GM18868 (cell line): ENCODE data around the gene RBMS3.
"Not testable (repeated sequence)": the region's sequence is repeated elsewhere in the genome, so short reads cannot be mapped to it uniquely, and the experiment has no call there.

Source experiments
- ATAC-seq: cut with Tn5 transposase; IDR thresholded peaks from one replicate; pipeline ENCODE4 v1.9.1; 2021; ENCODE audit warnings: mild to moderate bottlenecking, moderate library complexity; ENCODE audit not compliant: unreplicated experiment

The RBMS3 gene

DNA sequence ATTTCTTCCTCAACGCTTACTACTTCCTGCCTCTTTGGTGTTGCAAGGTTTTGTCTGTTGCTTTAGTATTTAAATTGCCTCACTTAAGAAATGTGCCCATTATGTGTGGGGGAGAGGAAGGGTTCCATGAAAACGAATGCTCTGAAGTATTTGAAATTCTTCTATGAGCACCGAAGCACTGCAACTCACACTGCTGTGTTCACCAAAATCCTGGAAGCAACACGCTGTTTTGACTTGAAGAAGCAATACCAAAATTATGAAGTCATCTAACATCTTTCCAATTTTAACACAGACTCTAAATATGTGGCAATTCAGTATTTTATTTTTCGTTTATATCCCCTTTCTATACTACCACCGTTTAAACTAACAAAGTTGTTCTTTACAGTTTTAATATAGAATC is 101.5 kb downstream of the RBMS3 start:
- no peak for ATAC-seq

DNA sequence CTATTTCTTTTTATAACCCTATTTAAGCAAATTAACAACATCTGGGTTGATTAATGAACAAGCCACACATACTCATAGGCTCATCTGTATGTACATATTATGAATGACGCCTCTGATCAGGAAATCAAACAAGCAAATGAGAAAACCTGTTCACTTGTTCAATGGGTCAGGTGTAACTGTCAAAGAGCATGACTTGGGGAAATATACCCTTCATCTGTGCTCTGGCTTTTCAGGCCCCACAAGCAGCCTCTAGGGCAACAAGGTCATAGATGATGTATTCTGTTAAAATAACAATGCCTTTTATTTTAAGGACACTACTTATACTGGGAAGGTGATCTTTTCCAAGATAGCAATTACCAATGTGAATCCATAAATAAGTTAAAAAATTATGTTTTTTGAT is 102.0 kb downstream of the RBMS3 start:
- no peak for ATAC-seq

DNA sequence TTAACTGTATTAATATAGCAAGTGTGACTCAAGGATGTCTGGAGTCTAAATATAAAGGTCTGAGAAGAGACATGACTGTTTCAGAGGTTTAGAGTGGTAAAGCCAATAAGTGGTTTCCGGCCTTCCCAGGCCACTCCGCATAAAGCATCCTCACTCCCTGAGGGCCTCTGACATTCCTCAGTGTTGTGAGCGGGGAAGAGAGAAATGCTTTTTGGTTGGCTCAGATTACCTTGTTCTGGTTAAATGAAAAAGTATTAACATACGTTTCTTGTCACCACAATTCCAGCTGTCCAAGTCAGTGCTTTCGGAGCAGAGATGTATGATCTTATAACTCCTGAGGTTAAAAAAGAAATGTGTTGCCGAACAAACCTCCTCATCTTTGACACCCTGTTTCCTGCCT is 103.8 kb downstream of the RBMS3 start:
- no peak for ATAC-seq

DNA sequence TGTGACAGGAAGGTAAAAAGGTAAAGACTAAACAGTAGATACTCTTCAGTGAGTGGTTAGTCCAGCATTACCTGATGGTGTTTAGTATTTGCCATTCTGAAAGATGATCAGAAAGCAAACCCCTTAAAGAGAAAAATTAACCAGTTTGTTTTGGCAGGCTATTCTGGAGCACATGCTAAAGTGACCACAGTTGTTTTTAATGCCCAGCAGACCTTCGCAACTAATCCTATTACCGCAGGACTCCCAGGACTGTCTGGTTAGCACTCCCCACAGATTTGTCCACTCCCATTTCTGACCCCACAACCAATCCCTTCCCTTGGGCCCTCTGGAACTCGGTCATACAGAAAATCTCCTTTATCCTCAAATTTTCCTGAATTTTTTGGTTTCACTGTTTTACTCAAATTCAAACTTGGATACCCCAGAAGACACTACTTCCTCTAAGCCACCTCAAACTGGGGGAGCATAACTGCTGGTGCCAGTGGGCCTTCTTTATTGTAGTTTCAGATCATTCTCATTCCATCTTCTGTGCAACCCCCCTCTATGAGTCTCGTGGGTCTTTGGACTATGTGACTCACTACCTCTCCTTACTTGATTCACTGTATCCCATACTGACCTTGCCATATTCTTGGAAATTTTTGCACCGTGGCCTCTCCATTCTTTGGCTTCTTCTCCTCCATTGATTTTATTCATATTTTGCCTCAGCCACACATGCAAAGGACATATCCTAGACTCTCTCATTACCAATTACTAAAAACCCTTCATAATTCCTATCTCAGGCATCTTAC is 104.4 kb downstream of the RBMS3 start:
- ATAC-seq, result no peak

DNA sequence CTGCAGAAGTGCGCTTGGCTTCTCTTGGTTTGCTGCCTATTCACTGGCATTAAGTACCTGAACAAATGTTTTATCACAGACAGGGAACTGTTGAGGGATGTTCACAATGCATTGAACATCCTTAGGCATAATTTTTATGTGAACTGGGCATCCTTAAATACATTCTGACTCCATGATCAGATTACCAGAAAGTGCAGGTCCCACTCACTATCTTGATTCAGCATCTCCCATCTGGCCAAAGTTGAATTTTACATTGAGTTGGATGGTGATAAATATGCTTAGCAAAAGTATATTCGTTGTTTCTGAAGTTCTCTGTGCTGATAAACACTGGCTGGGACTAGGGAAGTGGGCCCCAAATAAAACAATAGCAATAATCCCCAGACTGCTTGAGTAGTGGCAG is 108.5 kb downstream of the RBMS3 start:
- no peak for ATAC-seq

DNA sequence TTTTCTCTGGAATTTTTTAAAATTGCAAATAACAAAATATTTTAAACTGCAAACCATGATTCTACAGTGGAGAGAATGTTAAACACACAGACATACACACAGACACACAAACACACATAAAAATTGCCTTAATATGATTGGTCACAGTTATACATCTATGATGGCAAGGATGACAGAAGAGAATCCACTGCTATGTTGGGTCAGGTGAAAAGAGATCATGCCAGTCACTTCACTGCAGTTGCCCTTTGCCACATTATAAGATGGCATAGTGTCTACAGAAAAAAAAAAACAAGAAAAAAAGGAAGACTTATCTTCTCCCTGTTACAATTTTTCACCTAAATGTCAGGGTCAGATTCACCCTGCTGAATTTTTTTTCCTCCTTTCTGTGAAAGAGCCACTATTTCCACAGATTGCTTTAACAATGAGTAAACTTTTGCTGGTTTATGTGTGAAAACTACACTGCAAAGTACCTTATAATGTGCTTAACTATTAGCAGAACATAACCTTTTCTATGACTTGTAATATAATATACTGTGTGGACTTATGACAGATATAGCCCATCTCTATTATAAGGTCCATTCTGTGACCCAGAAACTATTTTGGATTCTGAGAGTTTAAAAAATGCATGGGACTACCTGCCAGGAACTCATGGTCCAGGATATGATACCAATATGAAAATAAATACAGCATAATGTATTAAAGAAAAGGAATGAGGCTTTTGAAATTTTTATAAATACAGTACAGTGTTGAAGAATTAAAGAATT is 111.9 kb downstream of the RBMS3 start:
- no peak for ATAC-seq

DNA sequence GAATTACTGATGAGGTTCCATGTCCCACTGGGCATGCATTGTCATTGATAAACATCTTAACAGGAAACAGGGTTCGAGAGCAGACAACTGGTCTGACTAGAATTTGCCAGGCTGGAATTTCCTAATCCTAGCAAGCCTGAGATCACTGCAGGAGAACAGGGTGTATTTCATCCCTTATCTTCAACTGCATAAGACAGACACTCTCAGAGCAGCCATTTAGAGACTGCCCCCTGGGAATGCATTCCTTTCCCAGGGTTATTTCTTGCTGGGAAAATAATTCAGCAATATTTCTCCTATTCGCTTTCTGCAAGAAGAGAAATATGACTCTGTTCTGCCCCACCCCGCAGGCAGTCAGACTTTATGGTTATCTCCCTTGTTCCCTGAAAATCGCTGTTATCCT is 113.1 kb downstream of the RBMS3 start:
- ATAC-seq, result not testable (repeated sequence)

DNA sequence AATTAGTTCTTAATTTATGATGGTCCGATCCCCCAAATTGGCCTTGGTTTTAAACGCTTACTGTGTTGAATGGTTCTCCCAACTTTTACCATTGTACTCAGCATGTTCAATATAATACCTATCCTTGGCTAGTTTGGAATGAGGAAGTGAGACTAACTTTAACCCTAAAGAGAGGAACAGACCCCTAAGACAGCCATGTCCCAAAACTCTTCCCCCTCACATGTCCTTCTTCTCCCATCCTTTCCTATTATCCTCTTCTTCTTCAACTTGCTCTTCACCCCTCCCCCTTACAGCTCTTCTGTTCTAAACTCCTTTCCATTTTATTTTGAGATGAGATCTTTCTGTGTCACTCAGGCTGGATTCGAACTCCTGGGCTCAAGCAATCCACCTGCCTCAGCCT is 116.5 kb downstream of the RBMS3 start:
- no peak for ATAC-seq

DNA sequence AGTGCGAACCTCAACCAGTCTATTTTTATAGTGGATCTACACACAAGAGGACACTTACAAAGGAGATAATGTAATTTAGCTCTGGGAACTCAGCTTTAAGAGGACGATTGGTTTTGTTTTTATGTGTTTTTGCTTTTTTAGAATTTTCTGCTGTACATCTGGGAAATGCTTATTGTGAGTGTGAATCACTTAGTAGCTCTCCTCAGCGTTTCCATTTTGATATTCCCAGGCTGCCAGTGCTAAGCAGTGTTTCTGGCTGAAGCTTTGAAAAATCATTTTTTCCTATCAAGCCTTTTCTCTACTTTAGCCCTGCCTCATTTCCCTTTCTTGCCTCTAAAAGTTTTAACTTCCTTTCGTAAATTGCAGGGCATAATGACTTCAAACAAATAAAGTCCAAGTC is 117.9 kb downstream of the RBMS3 start:
- no peak for ATAC-seq

DNA sequence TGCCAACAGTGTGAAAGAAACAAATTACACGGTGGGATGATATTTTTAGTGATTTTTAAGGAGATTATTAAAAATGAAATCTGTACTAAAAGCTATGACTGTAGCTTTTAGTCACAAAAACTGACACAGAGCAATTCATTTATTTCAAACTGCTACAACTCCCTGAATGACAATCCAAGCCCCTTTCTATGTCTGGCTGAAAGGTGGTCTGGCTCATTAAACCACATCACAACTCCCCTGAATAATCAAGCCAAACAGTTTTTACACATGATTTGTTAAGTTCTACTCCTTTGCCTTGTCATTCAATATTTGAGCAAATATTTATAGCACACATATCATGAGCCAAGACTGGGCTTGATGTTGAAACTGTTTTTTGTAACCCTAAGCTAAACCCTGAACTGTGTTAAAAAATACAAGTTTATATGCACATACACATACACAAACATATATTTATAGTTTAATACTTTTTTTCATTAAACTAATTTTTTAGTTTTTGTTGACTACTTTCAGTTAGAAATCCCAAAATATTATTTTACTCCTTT is 125.5 kb downstream of the RBMS3 start:
- ATAC-seq, result no peak

DNA sequence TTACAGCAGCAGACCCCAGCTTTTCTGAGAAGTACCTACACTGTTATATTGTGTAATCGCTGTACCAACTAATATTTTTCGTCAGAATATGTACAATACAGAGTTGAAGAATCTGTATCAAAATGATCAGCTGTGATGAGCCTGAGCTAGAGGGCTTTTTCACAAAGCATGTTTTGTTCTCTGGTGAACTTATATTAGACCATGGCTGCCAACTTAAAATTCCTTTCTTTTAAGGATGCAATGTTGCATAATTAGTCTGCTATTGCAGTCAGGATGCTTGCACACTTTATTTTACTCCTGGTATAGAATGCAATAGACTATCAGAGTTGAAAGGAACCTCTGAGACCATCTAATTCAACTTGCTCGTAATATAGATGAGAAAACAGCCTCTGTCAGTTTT is 127.8 kb downstream of the RBMS3 start:
- ATAC-seq, result no peak

DNA sequence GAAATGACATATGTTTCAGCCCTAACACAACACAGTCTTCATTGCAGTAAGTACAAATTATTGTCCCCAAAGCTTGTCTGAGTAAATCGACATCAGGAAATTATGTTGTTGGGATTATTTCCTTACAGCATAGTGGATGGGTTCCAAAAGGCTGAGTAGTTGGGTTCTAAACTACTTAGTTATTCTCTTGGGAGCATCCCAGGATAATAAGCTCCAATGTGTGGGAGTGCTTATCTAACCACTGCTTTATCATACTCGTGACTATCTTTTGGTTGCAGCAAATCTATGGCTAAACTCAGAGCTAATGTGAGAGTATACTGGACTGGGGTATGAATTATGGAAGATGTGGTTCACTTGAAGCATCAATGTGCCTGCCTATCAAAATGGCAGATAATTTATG is 128.5 kb downstream of the RBMS3 start:
- ATAC-seq, result no peak

DNA sequence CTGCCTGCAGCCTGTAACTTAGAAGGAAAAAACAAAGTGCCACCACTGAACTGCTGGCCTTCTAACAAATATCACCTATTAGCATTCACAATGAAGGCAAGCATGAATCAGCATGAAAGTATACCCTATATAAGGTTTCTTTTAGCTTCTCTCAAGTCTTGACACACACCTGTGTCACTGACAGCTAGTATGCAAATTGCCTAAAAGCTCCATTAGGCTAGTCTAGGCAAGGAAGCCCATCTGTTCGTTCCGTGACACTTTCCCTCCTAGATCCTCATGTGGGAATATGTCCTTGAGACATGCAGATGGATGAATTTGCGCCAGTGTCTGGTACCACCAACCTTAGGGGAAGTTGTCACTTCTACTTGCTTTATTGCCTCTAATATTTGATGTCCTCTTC is 129.3 kb downstream of the RBMS3 start:
- peak; percentile 47 for ATAC-seq

DNA sequence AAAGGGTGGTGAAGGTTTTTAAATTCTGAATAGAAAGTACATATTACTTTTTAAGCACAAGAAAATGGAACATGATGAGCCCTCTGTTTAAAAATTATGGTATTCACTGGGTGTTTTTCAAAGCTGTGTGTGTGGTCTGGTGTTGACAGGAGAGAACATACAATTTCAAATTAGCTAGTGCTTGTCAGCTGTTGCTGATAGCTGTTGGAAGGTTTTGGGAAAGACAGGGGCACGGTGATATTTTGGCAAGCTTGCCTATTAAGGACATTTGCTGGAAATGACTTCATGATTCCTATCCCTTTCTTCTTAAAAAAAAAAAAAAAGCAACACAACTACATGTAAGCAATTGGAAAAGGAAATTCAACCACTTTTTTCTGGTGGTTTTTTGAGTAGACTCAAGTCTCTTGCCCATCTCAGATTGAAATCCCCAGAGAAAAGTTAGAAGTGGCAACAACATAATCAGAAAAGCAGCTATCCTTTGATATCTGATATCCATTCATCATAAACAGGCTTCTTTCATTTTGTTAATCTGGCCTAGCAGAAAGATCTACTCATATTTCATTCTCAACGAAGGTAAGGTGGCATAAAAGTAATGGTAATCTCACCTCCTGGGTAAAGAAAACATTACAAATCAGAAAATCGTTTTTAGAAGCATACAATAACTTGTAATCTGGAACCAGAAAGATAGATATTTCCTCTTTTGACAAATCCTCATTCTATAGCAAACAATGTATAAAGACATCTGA is 130.0 kb downstream of the RBMS3 start:
- no peak for ATAC-seq

DNA sequence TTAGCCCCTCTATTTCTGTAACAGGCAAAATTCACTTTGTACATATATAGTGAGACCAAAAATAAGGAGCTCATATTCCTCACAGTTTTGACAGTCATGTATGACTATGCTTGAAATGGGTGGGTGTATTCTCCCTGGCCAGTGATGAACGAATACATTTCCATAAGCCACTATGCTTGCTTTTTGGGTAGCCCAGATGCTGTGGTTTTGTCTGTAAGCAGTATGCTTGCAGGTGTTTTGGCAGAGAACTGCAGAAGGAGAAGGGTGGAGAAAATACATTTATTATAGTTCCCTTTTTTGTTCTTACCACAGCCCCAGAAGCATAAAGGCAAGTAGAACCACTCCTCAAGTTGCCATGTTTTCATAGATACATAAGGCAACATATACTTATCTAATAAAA is 131.2 kb downstream of the RBMS3 start:
- peak; percentile 82 for ATAC-seq

DNA sequence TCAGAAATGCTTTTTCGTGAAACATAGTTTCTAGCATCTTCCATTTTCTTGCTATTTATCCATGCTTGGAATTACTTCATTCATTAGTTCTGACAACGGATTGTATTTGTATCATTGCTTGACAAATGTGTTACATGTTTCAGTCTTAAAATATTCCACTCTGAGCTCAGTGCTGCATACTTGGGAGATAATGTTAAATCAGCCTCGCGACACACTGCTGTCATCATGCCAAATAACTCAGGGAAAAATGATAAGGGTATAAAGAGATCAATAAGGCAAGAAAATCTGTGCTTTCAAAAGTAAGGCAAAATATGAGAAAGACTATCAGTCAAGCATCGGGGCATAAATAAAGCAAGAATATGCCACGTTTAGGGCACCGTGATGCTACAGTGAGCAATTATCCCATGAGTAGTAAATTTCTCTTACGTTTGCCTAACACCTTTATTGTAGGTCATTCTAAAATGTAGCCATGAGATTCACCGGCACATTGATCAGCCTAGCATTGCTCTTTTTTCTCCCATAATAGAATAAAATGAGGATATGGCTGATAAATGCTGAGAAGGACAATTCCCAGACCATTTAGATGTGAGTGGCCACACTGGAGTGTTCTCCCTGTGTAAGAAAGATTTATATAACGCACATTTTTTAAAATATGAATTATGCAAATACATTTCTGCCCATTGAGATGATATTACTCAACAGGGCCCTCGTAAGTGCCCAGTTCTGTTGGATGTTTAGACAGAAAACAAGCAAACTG is 133.8 kb downstream of the RBMS3 start:
- ATAC-seq, result no peak

DNA sequence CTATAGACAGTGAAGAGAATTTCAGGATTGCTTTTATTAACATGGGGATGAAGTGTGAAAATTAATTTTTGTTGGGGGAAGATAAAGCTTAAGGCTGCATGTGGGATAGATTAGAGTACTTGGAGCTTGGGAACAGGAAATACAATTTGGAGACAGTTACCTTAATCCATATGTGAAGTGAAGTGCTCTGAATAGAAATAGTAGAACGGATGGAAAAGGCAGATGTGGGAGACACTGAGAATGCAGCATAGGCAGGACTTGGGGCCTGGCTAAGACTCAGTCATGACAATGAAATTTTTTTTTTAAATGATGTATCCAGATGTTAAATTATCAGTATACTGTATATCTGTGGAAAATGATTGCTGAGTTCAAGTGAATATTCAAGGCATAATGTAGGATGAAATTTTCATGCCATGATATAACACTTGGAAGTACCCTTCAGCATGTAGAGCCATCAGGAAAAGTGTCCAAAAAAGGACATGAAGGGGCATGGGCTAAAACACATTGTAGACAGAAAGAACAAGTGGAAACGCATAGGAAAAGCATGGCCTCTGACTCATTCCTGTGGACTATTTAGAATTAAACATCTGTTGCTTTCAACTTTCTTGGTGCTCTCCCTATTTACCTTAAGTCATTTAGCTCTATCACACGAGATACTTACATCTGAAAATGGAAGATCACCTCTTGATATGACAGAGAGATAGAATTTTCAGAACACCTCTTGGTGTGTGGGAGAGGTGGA is 134.8 kb downstream of the RBMS3 start:
- no peak for ATAC-seq

DNA sequence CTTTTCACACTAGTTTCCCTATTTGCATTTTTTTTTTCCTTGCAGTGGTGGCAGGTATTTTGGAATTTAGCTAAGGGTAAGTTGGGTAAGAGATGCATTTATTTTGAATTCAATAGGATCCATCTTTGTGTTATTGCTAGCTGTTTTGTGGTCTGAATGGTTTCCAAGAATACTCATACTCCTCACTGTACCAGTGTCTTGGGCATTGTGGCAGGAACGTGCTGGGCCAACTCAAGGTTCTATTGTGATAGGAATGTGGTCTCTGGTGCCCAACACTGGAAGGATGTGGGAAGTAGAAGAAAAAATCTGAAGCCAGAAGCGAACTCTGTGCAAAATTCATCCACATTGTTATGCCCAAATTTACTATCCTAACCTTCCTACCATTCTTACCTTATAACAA is 135.6 kb downstream of the RBMS3 start:
- ATAC-seq, result no peak

DNA sequence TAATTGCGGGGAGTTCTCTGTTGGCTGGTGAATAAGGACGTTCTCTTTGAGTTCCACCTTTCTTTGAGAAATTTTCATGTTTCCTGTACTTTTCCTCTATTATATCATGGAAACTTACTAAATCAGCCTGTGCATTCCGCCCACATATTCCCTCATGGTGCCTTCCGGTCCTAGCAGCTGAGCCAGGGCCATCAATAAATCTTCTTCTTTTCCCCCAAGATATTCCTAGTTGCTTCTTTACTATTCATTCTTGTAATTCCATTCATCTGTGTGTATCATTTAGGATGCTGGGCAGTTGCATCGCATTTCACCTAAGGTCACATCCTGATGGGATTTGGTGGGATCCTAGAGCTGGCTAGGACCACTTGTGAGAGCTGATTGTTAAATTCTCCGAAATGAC is 139.2 kb downstream of the RBMS3 start:
- no peak for ATAC-seq
